K562 (cell line): ENCODE measurements around the gene CPPED1. TPM values are rescaled to one million over a fixed set of nuclear protein-coding genes. Genes with fewer than 3 reads are reported as not detected.

Source experiments
- ARID4B ChIP-seq: sonication (generic); formaldehyde crosslinking; IDR thresholded peaks from 2 replicates; pipeline ENCODE4 v1.8.0; 2022; ENCODE audit warnings: mild to moderate bottlenecking, missing genetic modification reagents
- CREBBP ChIP-seq: IDR thresholded peaks from one replicate; pipeline ENCODE4 v1.6.1; 2012; ENCODE audit warnings: low read depth, mild to moderate bottlenecking, control low read depth, inconsistent platforms, low read length
- ESRRB ChIP-seq: fragments of 250-450 bp; sonication (Bioruptor Pico); IDR thresholded peaks from 2 replicates; pipeline ENCODE4 v1.5.0; 2020; ENCODE audit warnings: mild to moderate bottlenecking, moderate library complexity, borderline replicate concordance
- HINFP ChIP-seq: fragments of 450-650 bp; conservative IDR thresholded peaks from 2 replicates; pipeline ENCODE4 v1.6.1; 2016; ENCODE audit warnings: missing genetic modification characterization, low read depth, mild to moderate bottlenecking, control low read depth, missing compliant biosample characterization
- LEF1 ChIP-seq: fragments of 450-650 bp; IDR thresholded peaks from 2 replicates; pipeline ENCODE4 v1.6.1; 2016; ENCODE audit warnings: mild to moderate bottlenecking
- MNT ChIP-seq, 2 experiments: fragments of 450-650 bp; conservative IDR thresholded peaks; 2 replicates each; pipeline ENCODE4 v1.6.1; 2017; ENCODE audit warnings: mild to moderate bottlenecking in 2 of 2, moderate library complexity in 2 of 2
- NR3C1 ChIP-seq: sonication (generic); formaldehyde crosslinking; IDR thresholded peaks from 2 replicates; pipeline ENCODE4 v1.8.1; 2022; ENCODE audit warnings: missing genetic modification reagents
- SAP30 ChIP-seq: fragments of 200-600 bp; sonication (generic); IDR thresholded peaks from 2 replicates; pipeline ENCODE4 v1.6.1; 2012; ENCODE audit warnings: borderline replicate concordance, low read depth, mild to moderate bottlenecking, moderate library complexity, low read length, control low read depth, inconsistent platforms; ENCODE audit not compliant: insufficient read depth, poor library complexity, severe bottlenecking
- ZFP36 ChIP-seq: fragments of 150-350 bp; IDR thresholded peaks from 2 replicates; pipeline ENCODE4 v1.6.1; 2018; ENCODE audit warnings: low read length, low read depth; ENCODE audit not compliant: partially characterized antibody
- ZKSCAN8 ChIP-seq: fragments of 200-800 bp; sonication (Bioruptor generic); IDR thresholded peaks from 2 replicates; pipeline ENCODE4 v1.6.1; 2016; ENCODE audit warnings: missing genetic modification characterization, missing compliant biosample characterization
- ZNF212 ChIP-seq: fragments of 450-650 bp; formaldehyde crosslinking; IDR thresholded peaks from 2 replicates; pipeline ENCODE4 v1.4.0; 2020; ENCODE audit warnings: mild to moderate bottlenecking
- ZNF77 ChIP-seq: fragments of 250-450 bp; sonication (Bioruptor Pico); IDR thresholded peaks from 2 replicates; pipeline ENCODE4 v1.5.0; 2020
- polyA plus RNA-seq, 8 experiments: library from polyadenylated mRNA; depleted of rRNA in 4 of 8; stranded (reverse) in 5 of 8; unstranded in 3 of 8; fragments of >200 nt; fragmentation: Nextera tagmentation in 2 of 8; fragmentation: Illumina TruSeq in 1 of 8; extraction: Ambion mirVana in 2 of 8; extraction: Trizol in 1 of 8; gene quantifications; 2 replicates each; pipeline versions ENCODE4 v1.2.1 to v1.2.3, GENCODE V29; 2011 to 2014; ENCODE audit warnings: inconsistent platforms in 1 of 8, missing spikeins in 1 of 8
- total RNA-seq, 7 experiments: library from RNA; depleted of rRNA in 6 of 7; stranded (reverse); fragments of >200 nt in 6 of 7; fragmentation: Illumina TruSeq in 2 of 7; extraction: Trizol in 2 of 7; gene quantifications; 2 replicates each; pipeline versions ENCODE4 v1.2.1 to v1.2.3, GENCODE V29; 2011 to 2021; ENCODE audit warnings: low replicate concordance in 1 of 7

CPPED1 gene
- total and polyA plus RNA-seq, 9 of the 15 experiments (the other 6 are each of a cell fraction or from before 2014, with no cell fraction given) = 7.5 to 25.7 (median 16.9) TPM

- TF ChIP-seq LEF1 (no peak), CREBBP (no peak), ZKSCAN8 (CRISPR knock-in tag) (no peak), ARID4B (CRISPR knock-in tag) (0 out of 2 replicates have a peak, but pooled peaks have one; percentile 24), NR3C1 (no peak), SAP30 (no peak), ESRRB (CRISPR knock-in tag) (no peak), ZNF77 (CRISPR knock-in tag) (no peak), MNT (conservative IDR thresholded peaks at IDR 0.05) (no peak), ZNF212 (CRISPR knock-in tag) (no peak), ZFP36 (no peak), HINFP (tag) (no peak)
These were observed 142.0 kb downstream of the CPPED1 start (continued) for GRCh38 chr16:12661656-12662172.
